A549 treated with Mapracorat at 1 μM for 4 hours (cell line): ENCODE measurements around the gene PRRG3. TPM values are rescaled to one million over a fixed set of nuclear protein-coding genes. Genes with fewer than 3 reads are reported as not detected.

Experiments used
- total RNA-seq: library from RNA; stranded (reverse); fragments of 200-300 nt; extraction: Qiagen RNA extraction; gene quantifications from 5 replicates; pipeline ENCODE4 v1.2.3, GENCODE V29; 2022

Gene PRRG3
- total RNA-seq = not detected in 5 replicates

DNA sequence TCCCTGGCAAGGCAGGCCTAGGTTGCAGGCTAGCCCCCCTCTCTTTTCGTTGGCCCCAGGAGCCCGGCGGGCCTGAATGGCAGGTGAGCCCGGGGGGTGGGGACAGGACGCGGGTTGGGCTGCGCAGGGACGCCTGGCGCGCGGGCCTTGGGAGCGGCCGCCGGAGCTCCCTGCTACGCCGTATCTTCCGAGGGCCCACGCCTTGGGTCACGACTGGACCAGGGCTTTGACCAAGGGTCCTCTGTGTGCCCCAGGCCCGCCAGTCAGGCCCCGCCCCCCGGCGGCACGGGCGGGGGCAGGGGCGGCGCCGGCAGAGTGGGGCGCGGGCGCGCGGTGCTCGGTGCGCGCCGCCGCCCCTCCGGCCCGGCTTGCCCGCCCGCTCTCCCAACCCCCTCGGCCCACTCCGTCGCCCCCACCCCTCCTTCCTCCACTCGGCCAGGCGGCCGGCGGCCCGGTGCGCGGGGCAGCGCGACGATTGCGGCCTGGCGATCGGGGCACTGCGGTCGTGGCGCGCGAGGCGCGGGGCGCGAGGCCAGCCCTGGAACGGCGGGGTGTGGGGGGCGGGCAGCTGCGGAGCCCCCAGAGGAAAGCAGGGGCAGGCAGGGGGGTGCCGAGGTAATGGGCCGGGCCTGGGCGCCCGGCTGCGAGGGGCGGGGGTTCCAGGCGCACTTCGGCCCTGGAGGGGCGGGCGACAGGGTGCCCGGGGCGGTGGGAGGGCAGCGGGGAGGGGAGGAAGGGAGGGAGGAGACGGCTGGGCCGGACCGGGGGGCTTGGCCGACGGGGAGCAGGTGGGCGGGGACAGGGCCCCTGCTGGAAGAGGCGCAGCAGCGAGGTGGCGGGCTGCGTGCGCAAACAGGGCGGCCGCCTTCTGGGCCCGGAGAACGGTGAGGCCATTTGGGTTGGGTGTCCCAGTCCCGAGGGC is at the start of gene PRRG3:
Gene PRRG3, plus strand, starts transcription at position 798 of the 922 bp plus-strand sequence. CDS start 3,357 bp downstream, outside the sequence.

DNA sequence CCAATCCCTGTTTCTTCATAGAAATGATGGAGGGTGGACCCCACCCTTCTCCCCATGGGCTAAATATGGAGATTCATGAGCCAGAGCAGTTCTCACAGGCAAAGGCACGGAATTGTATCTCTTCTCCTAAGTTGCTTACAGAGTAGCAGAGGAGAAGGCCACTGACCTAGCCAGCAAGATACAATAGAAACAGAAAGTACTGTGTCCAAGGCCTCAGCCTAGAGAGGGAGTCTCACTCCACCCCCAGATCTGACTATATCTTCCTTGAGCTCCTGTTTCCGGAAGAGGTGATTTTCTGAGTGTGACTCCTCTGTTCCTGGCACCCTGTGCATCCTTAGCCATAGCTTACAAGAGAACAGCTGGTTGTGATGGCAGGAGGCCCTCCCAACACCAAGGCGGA is 20.5 kb downstream of the PRRG3 start, which contains the start of gene FATE1:
Gene FATE1, plus strand, starts transcription at position 284 of the 400 bp plus-strand sequence. Its CDS starts 85 bp downstream, at position 369.

DNA sequence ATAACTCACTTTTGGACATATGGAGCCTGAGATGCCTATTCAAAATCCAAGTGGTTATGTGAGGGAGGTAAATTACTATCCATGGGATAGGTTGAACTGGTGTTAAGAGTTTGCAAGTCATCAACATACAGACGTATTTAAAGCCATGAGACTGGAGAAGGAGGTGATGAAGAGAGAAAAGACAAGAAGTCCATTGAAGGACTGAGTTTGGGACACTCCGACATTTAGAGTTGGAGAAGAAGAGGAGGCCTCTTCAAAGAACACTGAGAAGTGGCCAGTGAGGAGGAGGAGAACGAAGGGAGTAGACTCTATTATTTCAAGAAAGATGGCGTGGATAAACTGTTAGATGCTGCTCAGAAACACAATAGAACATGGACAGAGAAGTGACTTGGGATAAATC is 39.2 kb downstream of the PRRG3 start, which contains the start of gene CNGA2:
Gene CNGA2, plus strand, starts transcription at position 301 of the 400 bp plus-strand sequence. CDS start 3,738 bp downstream, outside the sequence.

Other genes starting within 250 kb of the PRRG3 start
- gene PASD1, start 131.8 kb upstream of the PRRG3 start, total RNA-seq = not detected in 5 replicates
- gene FATE1, start 20.6 kb downstream of the PRRG3 start, total RNA-seq = not detected in 5 replicates
- not detected in 5 replicates for gene CNGA2, start 39.3 kb downstream of the PRRG3 start, total RNA-seq
- gene MAGEA4, start 217.4 kb downstream of the PRRG3 start, total RNA-seq = not detected in 5 replicates